Measurements from ENCODE around the gene TCEAL3.

DNA sequence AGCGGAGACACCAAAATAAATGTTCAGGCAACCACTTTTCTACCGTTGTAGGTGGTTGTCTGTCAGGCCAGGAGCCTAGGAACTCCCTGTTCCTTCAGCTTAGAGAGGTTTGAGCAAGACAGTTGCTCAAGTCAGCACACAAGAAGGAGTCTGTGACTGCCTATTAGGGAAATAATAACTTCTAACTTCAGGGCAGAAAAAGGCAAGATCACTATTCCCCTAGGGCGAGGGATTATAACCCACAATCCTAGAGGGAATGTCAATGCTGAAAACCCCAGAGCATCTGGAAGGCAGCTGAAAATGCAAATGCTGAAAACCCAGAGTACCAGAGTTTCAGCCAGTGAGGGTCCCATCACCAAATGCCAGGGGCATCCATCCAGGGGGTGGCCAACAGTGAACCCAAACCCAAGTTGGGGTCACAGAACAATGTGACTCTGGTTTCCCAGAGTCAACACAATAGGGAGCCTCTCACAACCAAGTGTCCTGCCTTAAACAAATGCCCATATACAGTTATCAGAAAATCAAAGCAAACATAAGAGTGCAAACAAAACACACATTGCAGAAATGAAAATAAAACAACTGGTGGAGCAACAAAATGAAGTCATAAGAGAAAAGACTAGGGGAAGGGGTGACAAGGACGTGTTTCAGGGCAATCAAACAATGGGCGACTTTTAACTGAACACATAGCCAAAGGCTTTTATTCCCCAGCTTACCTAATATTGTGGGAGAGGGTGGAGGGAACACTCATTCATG is 51.1 kb downstream of the TCEAL3 start:
- TF ChIP-seq, protein P1, sequence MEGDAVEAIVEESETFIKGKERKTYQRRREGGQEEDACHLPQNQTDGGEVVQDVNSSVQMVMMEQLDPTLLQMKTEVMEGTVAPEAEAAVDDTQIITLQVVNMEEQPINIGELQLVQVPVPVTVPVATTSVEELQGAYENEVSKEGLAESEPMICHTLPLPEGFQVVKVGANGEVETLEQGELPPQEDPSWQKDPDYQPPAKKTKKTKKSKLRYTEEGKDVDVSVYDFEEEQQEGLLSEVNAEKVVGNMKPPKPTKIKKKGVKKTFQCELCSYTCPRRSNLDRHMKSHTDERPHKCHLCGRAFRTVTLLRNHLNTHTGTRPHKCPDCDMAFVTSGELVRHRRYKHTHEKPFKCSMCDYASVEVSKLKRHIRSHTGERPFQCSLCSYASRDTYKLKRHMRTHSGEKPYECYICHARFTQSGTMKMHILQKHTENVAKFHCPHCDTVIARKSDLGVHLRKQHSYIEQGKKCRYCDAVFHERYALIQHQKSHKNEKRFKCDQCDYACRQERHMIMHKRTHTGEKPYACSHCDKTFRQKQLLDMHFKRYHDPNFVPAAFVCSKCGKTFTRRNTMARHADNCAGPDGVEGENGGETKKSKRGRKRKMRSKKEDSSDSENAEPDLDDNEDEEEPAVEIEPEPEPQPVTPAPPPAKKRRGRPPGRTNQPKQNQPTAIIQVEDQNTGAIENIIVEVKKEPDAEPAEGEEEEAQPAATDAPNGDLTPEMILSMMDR (IDR thresholded peaks at IDR 0.05), result no peak
- TF ChIP-seq POLR2A (IDR thresholded peaks at IDR 0.05), result no peak
